Right lobe of liver (tissue), 6 donors: ENCODE measurements around the gene CTCFL. TPM values are rescaled to one million over a fixed set of nuclear protein-coding genes. Genes with fewer than 3 reads are reported as not detected.

Experiments used
- ATAC-seq, 4 donors: fragments of 200-7000 bp; cut with Tn5 transposase; one replicate each; pipeline ENCODE4 v1.9.1; 2020; ENCODE audit warnings: mild to moderate bottlenecking in 4 of 4, moderate library complexity in 4 of 4
- DNase-seq, 3 donors: peaks; one replicate each; pipeline ENCODE4 v3.0.0-alpha.2; 2020
- H3K27ac ChIP-seq, 3 donors: fragments of 200-600 bp; one replicate each; pipeline ENCODE4 v1.8.0; 2022
- H3K27me3 ChIP-seq, 2 donors: fragments of 200-600 bp; one replicate each; pipeline ENCODE4 v1.8.0; 2022
- H3K36me3 ChIP-seq, 4 donors: fragments of 200-600 bp; sonication (generic) in 1 of 4; one replicate each; pipeline versions ENCODE4 v1.5.1 to v1.8.0; 2017 to 2022; ENCODE audit warnings: control low read depth in 1 of 4
- H3K4me1 ChIP-seq, 4 donors: fragments of 200-600 bp; sonication (generic) in 1 of 4; one replicate each; pipeline versions ENCODE4 v1.5.1 to v1.8.0; 2017 to 2022; ENCODE audit warnings: control low read depth in 1 of 4
- H3K4me3 ChIP-seq, 3 donors: fragments of 200-600 bp; one replicate each; pipeline ENCODE4 v1.8.0; 2022
- H3K9me3 ChIP-seq, 4 donors: fragments of 200-600 bp; sonication (generic) in 1 of 4; one replicate each; pipeline versions ENCODE4 v1.5.1 to v1.8.0; 2017 to 2022; ENCODE audit warnings: control low read depth in 1 of 4
- CTCF ChIP-seq, 4 donors: fragments of 200-600 bp in 3 of 4; fragments of 450-650 bp in 1 of 4; IDR thresholded peaks; one replicate each; pipeline versions ENCODE4 v1.5.1 to v1.8.0; 2016 to 2022; ENCODE audit warnings: antibody characterized with exemption in 4 of 4, mild to moderate bottlenecking in 2 of 4
- POLR2A ChIP-seq: fragments of 450-650 bp; IDR thresholded peaks from one replicate; pipeline ENCODE4 v1.6.1; 2017; ENCODE audit warnings: antibody characterized with exemption, mild to moderate bottlenecking
- WGBS: methylation state at CpG from one replicate; pipeline ENCODE4 v1.1.6; 2018; ENCODE audit warnings: low coverage, low lambda C conversion rate; ENCODE audit not compliant: insufficient coverage; ENCODE audit errors: missing lambda C conversion rate; 5-methylcytosine and 5-hydroxymethylcytosine counted together
- intact Hi-C, 2 donors: fragments of 100-400 bp; cut with DNase I; formaldehyde crosslinking; loops; one replicate each; pipeline versions ENCODE4 v1.11.2 to v1.14.1; 2022
- total RNA-seq, 6 experiments: library from RNA; depleted of rRNA in 2 of 6; stranded (reverse); fragments of >200 nt in 2 of 6; fragmentation: NEBNext Ultra II Directional in 3 of 6; extraction: Animal tissue kit (Norgen Biotek cat#: 25700) in 3 of 6; gene quantifications; one replicate each; pipeline versions ENCODE4 v1.1.0 to v1.2.4, GENCODE V29; 2016 to 2023
- donor health status: DM: no; HTN: yes; CAD: no.
- donor health status: DM: no; HTN: no; CAD: no.
- donor health status: DM: no; HTN: no; CAD: no.
- donor health status: DM: no; HTN: yes; CAD: no.
- donor health status: DM: no; HTN: yes; CAD: no.

CTCFL gene
- total RNA-seq, 6 experiments from 2014 or later, result 0.09 to 0.50 (median 0.33) TPM; not detected in 2

GRCh38 chr20:57527728-57528127 is 2.8 kb upstream of the CTCFL start:
- Histone ChIP-seq H3K4me1 (peaks cover 0 to 39% (median 10%) of the 10 kb centered on the region in 4 donors), H3K27ac (peak overlapping the region in 2 of 3 donors; percentile 98 to 99), H3K9me3 (no peaks in the 10 kb centered on the region), H3K4me3 (no peak overlapping the region), H3K27me3 (no peaks in the 10 kb centered on the region), H3K36me3 (no peaks in the 10 kb centered on the region)
- no peak for TF ChIP-seq CTCF (IDR thresholded peaks at IDR 0.05)
- TF ChIP-seq POLR2A, result no peak
- ATAC-seq (peak; percentile 16 to 51 (median 27)), DNase-seq (no peak)
- whole genome bisulfite sequencing, result 33% methylated on average over 6 of the region's 6 CpGs
- intact Hi-C loops, result loop anchor here (5.0 to 10.0 kb wide), 2 partner anchors 60 to 677 kb away; no protein-coding TSS in a partner anchor

- no peak for DNase-seq
- intact Hi-C loops, result loop anchor here (5.0 to 10.0 kb wide), 2 partner anchors 60 to 678 kb away; no protein-coding TSS in a partner anchor
- Histone ChIP-seq H3K9me3 (no peaks in the 10 kb centered on the region), H3K36me3 (no peaks in the 10 kb centered on the region), H3K4me1 (peaks cover 0 to 35% (median 8%) of the 10 kb centered on the region in 4 donors), H3K4me3 (no peak overlapping the region), H3K27ac (peak overlapping the region in 2 of 3 donors; percentile 98 to 99), H3K27me3 (no peaks in the 10 kb centered on the region)
- WGBS, result 64% methylated on average over 11 of the region's 19 CpGs
- no peak for TF ChIP-seq POLR2A
- TF ChIP-seq CTCF (IDR thresholded peaks at IDR 0.05), result no peak
- peak; percentile 9 to 29 (median 12) for ATAC-seq
Observed at GRCh38 chr20:57526885-57527460, 2.0 kb upstream of the CTCFL start.

GRCh38 chr20:57526087-57526884 is 1.3 kb upstream of the CTCFL start:
- peaks cover 0 to 30% (median 5%) of the 10 kb centered on the region in 4 donors for H3K4me1 ChIP-seq
- DNase-seq (peak; percentile 45 to 66 (median 63)), ATAC-seq (peak; percentile 2 to 48 (median 11))
- H3K9me3 ChIP-seq, result no peaks in the 10 kb centered on the region
- TF ChIP-seq POLR2A (no peak), CTCF (IDR thresholded peaks at IDR 0.05) (no peak)
- whole genome bisulfite sequencing, result 54% methylated on average over 17 of the region's 17 CpGs
- H3K36me3 ChIP-seq, result no peaks in the 10 kb centered on the region
- intact Hi-C loops, result loop anchor here (5.0 to 10.0 kb wide), 2 partner anchors 61 to 679 kb away; no protein-coding TSS in a partner anchor
- no peaks in the 10 kb centered on the region for H3K27me3 ChIP-seq
- H3K4me3 ChIP-seq, result no peak overlapping the region
- H3K27ac ChIP-seq, result peak overlapping the region in 2 of 3 donors; percentile 98 to 99

GRCh38 chr20:57525328-57526086 is 567 bp upstream of the CTCFL start:
- no peak for TF ChIP-seq CTCF (IDR thresholded peaks at IDR 0.05)
- TF ChIP-seq POLR2A, result no peak
- Histone ChIP-seq H3K9me3 (no peaks in the 10 kb centered on the region), H3K27ac (no peak overlapping the region), H3K4me1 (peaks cover 0 to 26% (median 3%) of the 10 kb centered on the region in 4 donors), H3K4me3 (no peak overlapping the region), H3K27me3 (no peaks in the 10 kb centered on the region), H3K36me3 (no peaks in the 10 kb centered on the region)
- ATAC-seq (no peak), DNase-seq (no peak)
- 75% methylated on average over 10 of the region's 10 CpGs for WGBS
- intact Hi-C loops, result loop anchor here (5.0 to 10.0 kb wide), 2 partner anchors 62 to 679 kb away; no protein-coding TSS in a partner anchor
